Stimulated activated CD8-positive, alpha-beta memory T cell treated with anti-CD3 and anti-CD28 coated beads, Interleukin-15, amount 100 ng/mL, for 1 hour (primary cell): ENCODE measurements around the gene FAM177A1.
"Not testable (repeated sequence)": the region's sequence is repeated elsewhere in the genome, so short reads cannot be mapped to it uniquely, and the experiment has no call there.

ENCODE experiments used
- DNase-seq: peaks from one replicate; pipeline ENCODE4 v3.0.0-alpha.2; 2020; ENCODE audit warnings: low read depth

Gene FAM177A1

GRCh38 chr14:35061113-35061791 is 15.2 kb downstream of the FAM177A1 start:
- not testable (repeated sequence) for DNase-seq

DNA sequence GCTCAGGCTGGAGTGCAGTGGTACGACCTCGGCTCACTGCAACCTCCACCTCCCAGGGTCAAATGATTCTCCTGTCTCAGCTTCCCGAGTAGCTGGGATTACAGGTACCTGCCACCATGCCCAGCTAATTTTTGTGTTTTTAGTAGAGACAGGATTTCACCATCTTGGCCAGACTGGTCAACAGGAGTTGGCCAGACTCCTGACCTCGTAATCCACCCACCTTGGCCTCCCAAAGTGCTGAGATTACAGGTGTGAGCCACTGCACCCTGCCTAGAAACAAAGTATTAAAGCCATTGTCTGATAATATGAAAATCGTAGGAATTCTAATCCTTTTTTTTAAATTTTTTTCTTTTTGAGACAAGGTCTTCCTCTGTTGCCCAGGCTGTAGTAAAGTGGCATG is 19.7 kb downstream of the FAM177A1 start:
- DNase-seq, result not testable (repeated sequence)

DNA sequence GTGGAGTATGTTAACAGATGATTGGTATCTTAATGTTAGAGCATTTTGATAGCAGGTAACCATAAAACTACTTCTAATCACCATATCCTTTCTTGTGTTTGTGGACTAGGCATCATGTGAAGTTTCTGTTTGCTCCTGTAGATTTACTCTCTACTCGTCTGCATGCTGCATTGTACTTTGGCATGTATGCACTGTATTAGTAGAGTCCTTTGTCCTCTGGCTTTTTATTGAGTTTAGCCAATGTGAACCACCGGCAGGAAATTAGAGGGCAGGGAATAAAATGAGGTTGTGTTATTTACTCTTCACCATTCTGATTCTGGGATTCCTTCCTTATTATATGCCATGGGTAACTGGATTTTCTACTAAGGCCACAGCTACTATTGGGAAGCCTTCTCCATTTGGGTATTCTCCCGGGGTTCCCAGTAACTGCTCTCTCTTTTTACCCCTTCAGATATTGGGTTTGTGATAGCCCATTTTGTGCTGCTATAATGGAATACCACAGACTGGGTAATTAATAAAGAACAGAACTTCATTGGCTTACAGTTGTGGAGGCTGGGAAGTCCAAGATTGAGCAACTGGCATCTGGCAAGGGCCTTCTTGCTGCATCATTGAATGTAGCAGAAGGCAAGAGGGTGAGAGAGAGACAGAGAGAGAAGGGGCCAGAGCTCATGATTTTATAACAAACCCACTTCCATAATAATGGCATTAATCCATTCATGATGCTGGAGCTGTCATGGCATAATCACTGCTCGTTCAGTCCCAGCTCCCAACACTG is 22.4 kb downstream of the FAM177A1 start:
- no peak for DNase-seq

DNA sequence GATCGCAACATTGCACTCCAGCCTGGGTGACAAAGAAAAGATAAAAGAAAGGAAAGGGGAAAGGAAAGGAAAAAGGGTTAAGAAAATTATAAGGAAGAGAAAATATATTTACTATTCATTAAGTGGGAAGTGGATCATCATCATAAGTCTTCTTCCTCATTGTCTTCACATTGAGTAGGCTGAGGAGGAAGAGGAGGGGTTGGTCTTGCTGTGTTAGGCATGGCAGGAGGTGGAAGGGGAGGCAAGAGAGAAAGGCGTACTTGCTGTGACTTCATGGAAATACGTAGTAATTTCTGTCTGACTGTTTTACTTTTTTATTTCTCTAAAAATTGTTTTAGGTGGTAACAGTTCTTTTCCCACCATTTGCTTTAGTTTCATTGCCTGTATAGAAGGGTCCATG is 26.2 kb downstream of the FAM177A1 start:
- DNase-seq, result no peak

DNA sequence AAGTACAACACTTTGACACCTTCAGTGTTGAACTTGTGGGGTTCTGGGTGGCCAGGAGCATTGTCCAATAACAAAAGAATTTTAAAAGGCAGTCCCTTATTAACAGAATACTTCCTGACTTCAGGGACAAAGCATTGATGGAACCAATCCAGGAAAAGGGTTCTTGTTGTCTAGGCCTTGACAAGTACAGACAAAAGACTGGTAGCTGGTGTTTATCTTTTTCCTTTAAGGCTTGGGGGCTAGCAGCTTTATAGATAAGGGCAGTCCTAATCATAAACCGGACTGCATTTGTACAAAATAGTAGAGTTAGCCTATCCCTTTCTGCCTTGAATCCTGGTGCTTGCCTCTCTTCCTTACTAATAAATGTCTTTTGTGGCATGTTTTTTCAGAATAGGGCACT is 27.4 kb downstream of the FAM177A1 start:
- DNase-seq, result no peak

DNA sequence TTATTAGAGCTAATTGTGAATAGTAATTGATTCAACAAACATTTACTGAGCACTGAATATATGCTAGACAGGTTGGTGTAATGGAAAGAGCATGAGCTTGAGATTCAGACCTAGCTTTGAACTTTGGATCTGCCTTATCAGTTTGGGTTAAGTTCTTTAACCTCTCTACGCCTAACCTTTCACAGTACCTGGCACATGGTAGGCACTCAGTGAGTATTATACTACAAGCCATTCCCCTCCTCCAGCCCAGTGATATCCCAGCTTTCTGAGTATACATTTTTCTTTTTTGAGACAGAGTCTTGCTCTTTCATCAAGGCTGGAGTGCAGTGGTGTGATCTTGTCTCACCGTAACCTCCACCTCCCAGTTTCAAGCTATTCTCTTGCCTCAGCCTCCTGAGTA is 32.0 kb downstream of the FAM177A1 start:
- no peak for DNase-seq

DNA sequence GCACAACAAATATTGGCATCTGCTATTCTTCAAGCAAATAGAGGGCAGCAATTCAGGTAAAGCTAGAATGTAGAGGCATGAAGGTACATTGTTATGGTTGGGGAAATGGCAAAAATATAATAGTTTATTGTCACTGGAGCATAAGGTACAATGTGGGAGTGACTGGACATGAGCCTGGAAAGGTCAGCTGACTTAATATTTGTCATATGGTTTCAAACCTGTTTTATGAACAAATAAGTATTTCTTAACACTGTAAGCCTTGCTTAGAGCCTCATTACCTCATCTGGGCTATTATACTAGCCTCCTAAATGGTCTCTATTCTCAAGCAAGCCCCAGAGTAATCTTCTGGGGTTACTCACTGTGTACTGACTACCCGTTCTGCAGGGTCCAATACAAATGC is 33.7 kb downstream of the FAM177A1 start:
- DNase-seq, result no peak

GRCh38 chr14:35083530-35084150 is 37.6 kb downstream of the FAM177A1 start:
- no peak for DNase-seq

DNA sequence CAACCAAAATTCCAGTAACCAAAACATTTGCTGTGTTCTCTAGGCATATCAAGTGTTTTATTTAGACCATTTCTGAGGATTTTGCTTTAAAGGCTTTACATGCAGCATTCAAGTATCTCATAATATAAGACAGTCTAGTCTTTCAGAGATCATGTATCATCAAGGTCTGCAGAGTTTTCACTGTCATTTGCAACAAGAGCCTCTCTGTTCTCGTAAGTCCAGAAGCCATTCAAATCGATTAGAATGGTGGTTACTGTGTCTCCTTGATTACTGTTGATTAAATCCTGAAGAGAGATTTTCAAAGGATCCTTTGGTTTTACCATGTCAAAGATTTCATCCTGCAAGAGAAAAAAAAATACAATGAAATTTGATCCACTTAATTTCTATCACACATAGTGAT is 39.4 kb downstream of the FAM177A1 start:
- DNase-seq, result no peak

DNA sequence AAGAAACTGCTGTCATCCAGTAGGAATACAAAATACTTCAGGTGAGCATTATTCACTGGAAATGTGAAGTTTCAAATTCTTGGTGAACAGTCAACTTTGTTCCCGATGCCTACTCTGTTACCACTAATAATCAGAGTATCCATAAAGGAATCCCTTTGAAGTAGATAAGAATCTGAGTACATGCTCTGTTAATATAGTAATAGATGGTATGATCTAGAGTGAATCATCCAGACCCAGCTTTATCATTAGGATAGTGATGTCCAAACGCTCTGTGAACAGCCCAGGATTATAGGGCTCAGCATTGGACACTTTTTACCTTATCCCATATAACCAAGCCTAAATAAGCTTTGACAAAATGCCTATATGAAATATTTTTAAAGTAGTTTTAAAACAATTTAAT is 42.4 kb downstream of the FAM177A1 start:
- DNase-seq, result no peak

DNA sequence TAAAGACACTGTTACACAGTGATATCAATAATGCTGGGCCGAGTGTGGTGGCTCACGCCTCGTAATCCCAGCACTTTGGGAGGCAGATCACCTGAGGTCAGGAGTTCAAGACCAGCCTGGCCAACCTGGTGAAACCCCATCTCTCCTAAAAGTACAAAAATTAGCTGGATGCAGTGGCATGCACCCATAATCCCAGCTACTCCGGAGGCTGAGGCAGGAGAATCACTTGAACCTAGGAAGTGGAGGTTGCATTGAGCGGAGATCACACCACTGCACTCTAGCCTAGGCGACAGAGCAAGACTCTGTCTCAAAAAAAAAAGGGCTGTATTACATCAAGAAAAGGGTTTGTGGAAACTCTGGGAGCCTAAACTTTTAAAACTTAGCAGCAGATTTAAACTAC is 48.6 kb downstream of the FAM177A1 start:
- DNase-seq, result not testable (repeated sequence)

- DNase-seq, result no peak
These were observed 61.8 kb downstream of the FAM177A1 start for GRCh38 chr14:35107866-35108265.

DNA sequence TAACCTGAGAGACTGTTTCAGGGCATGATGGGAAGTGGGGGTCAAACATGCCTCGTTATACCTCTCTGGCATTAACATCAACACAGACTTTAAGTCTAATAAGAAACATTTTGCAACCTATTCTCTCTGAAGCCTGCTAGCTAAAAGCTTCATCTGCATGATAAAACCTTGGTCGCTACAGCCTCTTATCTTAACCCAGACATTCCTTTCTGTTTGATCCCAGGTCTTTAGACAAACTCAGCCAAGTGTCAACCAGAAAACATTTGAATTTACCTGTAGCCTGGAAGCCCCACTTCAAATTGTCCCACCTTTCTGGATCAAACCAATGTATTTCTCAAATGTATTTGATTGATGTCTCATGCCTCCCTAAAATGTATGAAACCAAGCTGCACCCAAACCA is 66.6 kb downstream of the FAM177A1 start:
- DNase-seq, result no peak

- DNase-seq, result no peak
These were observed 67.4 kb downstream of the FAM177A1 start for GRCh38 chr14:35113308-35113950.

- no peak for DNase-seq
These were observed 68.0 kb downstream of the FAM177A1 start for GRCh38 chr14:35114036-35114435.

DNA sequence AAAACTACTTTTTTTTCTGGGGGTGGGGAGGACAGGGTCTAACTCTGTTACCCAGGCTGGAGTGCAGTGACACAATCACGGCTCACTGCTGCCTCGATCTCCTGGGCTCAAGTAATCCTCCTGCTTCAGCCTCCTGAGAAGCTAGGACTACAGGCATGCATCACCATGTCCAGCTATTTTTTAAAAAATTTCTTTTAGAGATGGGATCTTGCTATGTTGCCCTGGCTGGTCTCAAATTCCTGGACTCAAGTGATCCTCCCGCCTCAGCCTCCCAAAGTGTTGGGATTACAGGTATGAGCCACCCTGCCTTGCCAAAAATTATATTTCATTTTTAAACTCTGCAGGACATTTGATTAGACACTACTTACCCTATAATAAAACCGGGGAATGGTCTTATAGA is 70.2 kb downstream of the FAM177A1 start:
- DNase-seq, result no peak

DNA sequence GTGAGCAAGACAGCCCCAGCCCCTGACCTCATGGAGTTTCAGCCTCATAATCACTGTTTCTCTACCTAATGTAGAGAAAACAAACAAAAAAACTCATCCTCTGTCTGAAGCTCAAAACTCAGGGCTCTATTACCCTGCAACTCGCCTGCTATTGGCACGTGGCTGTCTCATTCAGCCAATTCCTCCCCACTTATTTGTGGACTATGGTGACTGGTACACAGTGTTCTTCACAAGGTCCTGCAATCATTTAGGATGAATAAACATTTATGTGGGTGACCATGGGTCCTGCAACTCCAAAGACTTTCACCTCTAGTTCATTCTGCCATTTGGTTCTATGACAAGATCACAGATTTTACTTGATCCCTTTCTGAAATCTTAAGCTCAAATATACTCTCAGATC is 71.0 kb downstream of the FAM177A1 start:
- no peak for DNase-seq

DNA sequence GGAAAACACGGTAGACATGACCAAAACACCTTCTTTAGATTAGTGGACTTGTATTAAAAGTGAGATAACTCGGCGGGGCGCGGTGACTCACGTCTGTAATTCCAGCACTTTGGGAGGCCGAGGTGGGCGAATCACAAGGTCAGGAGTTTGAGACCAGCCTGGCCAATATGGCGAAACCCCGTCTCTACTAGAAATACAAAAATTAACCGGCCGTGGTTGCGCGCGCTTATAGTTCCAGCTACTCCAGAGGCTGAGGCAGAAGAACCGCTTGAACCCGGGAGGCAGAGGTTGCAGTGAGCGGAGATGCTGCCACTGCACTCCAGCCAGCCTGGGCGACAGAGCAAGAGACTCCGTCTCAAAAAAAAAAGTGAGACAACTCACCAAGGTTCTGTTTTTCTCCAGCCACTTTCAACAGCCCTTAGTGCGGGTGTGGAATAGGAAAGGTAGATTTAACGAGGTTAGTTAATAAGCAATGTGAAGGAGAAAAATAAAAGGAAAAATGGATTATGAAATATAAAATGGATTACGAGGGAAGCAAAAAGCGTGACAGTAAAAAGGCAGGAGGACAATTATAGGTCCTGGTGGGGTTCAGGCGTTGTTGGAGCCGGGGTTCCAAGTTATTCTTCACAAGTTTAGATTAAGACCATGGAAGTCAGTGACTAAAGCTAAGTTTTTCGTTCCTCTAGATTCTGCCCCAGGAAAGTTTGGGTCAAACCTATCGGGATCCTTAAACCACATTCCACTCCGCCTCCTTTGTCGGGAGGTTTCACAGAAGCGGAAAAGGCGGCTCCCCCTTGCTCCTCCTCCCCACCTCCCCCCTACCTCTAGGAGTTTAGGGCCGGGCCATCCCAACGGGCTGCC is 75.2 kb downstream of the FAM177A1 start:
- DNase-seq, result no peak

- peak; percentile 77 for DNase-seq
These were observed 76.0 kb downstream of the FAM177A1 start, which contains the start of the genes PPP2R3C and PRORP for GRCh38 chr14:35121887-35122695. Gene PPP2R3C (minus strand): TSS chr14:35121990. CDS start chr14:35121959, 31 bp downstream. Gene PRORP (plus strand): TSS chr14:35122552. CDS start chr14:35123246, 694 bp downstream.

- DNase-seq, result no peak
These were observed 76.8 kb downstream of the FAM177A1 start for GRCh38 chr14:35122696-35123387.
